Activated CD4-positive, alpha-beta T cell treated with anti-CD3 and anti-CD28 coated beads, Interleukin-2, amount 50 U/mL, for 16 hours (primary cell): ENCODE results near the gene ADAMTS17.
A peak's percentile ranks its signal among the peaks of the same experiment; 100 is the strongest.
"Not testable (repeated sequence)": the region's sequence is repeated elsewhere in the genome, so short reads cannot be mapped to it uniquely, and the experiment has no call there.

ENCODE experiments used
- DNase-seq: peaks from one replicate; pipeline ENCODE4 v3.0.0-alpha.2; 2020

ADAMTS17 gene

GRCh38 chr15:100341750-100342560 lies at the start of gene ADAMTS17:
ADAMTS17 (minus strand) TSS chr15:100341975; CDS start chr15:100341899, 76 bp downstream.
- peak; percentile 94 for DNase-seq

- no peak for DNase-seq
Observed at GRCh38 chr15:100385300-100386050, 43.7 kb upstream of the ADAMTS17 start.

- DNase-seq, result no peak
Observed at GRCh38 chr15:100384108-100384410, 42.3 kb upstream of the ADAMTS17 start.

- peak; percentile 8 for DNase-seq
Observed at GRCh38 chr15:100383302-100384107, 41.7 kb upstream of the ADAMTS17 start.

- DNase-seq, result no peak
Observed at GRCh38 chr15:100373942-100374341, 32.2 kb upstream of the ADAMTS17 start.

GRCh38 chr15:100373120-100373896 lies 31.5 kb upstream of the ADAMTS17 start:
- no peak for DNase-seq

- DNase-seq, result no peak
Observed at GRCh38 chr15:100372739-100373119, 31.0 kb upstream of the ADAMTS17 start.

GRCh38 chr15:100355342-100355741 lies 13.6 kb upstream of the ADAMTS17 start:
- no peak for DNase-seq

GRCh38 chr15:100353449-100353848 lies 11.7 kb upstream of the ADAMTS17 start:
- DNase-seq, result no peak

GRCh38 chr15:100350434-100351226 lies 8.9 kb upstream of the ADAMTS17 start:
- DNase-seq, result peak; percentile 8

GRCh38 chr15:100349696-100350433 lies 8.1 kb upstream of the ADAMTS17 start:
- peak; percentile 87 for DNase-seq

- DNase-seq, result no peak
Observed at GRCh38 chr15:100349321-100349695, 7.5 kb upstream of the ADAMTS17 start.

- DNase-seq, result no peak
Observed at GRCh38 chr15:100348578-100348977, 6.8 kb upstream of the ADAMTS17 start.

- DNase-seq, result no peak
Observed at GRCh38 chr15:100346866-100347512, 5.2 kb upstream of the ADAMTS17 start.

- no peak for DNase-seq
Observed at GRCh38 chr15:100345438-100345837, 3.7 kb upstream of the ADAMTS17 start.

GRCh38 chr15:100343251-100343650 lies 1.5 kb upstream of the ADAMTS17 start:
- DNase-seq, result no peak

- no peak for DNase-seq
Observed at GRCh38 chr15:100341239-100341749, 481 bp downstream of the ADAMTS17 start.

GRCh38 chr15:100340721-100341238 lies 995 bp downstream of the ADAMTS17 start:
- DNase-seq, result no peak

GRCh38 chr15:100339999-100340398 lies 1.8 kb downstream of the ADAMTS17 start:
- no peak for DNase-seq

- not testable (repeated sequence) for DNase-seq
Observed at GRCh38 chr15:100339451-100339850, 2.3 kb downstream of the ADAMTS17 start.
